Activated CD8-positive, alpha-beta T cell treated with anti-CD3 and anti-CD28 coated beads for 36 hours (primary cell): ENCODE measurements around the gene LRRC61. TPM values are rescaled to one million over a fixed set of nuclear protein-coding genes. Genes with fewer than 3 reads are reported as not detected.

Experiments used
- ATAC-seq: fragments of 200-7000 bp; cut with Tn5 transposase; one replicate; pipeline ENCODE4 v1.10.0; 2021; ENCODE audit warnings: mild to moderate bottlenecking, moderate library complexity
- CTCF ChIA-PET: fragments of 350-600 bp; sonication (Branson Sonifier 250); formaldehyde crosslinking; loops from one replicate; lab custom pipeline; 2021; ENCODE audit warnings: antibody characterized with exemption; lab: Charles Lee
- POLR2A ChIA-PET: fragments of 350-600 bp; sonication (Branson Sonifier 250); formaldehyde crosslinking; loops from one replicate; lab custom pipeline; 2021; ENCODE audit warnings: antibody characterized with exemption; lab: Charles Lee
- DNase-seq: peaks from one replicate; pipeline ENCODE4 v3.0.0-alpha.2; 2020
- H3K27ac Mint-ChIP-seq: one replicate; pipeline ENCODE4 v1.8.0; 2021; ENCODE audit warnings: mild to moderate bottlenecking, mixed read lengths
- H3K27me3 Mint-ChIP-seq: one replicate; pipeline ENCODE4 v1.8.0; 2021; ENCODE audit warnings: mixed read lengths
- H3K36me3 Mint-ChIP-seq: one replicate; pipeline ENCODE4 v1.8.0; 2021; ENCODE audit warnings: low read depth, mixed read lengths
- H3K4me1 Mint-ChIP-seq: one replicate; pipeline ENCODE4 v1.8.0; 2021; ENCODE audit warnings: low read depth, mixed read lengths
- H3K4me3 Mint-ChIP-seq: one replicate; pipeline ENCODE4 v1.8.0; 2021; ENCODE audit warnings: mild to moderate bottlenecking, moderate library complexity, mixed read lengths
- H3K9me3 Mint-ChIP-seq: one replicate; pipeline ENCODE4 v1.8.0; 2021; ENCODE audit warnings: mixed read lengths
- intact Hi-C: fragments of 100-400 bp; cut with micrococcal nuclease; formaldehyde crosslinking; loops from one replicate; pipeline ENCODE4 v1.10.0; 2022
- total RNA-seq, 2 experiments: library from RNA; stranded (reverse); gene quantifications; one replicate each; pipeline ENCODE4 v1.2.3, GENCODE V29; 2021
- TF ChIP-seq, protein P1 (sequence below): fragments of 200-600 bp; IDR thresholded peaks from one replicate; pipeline ENCODE4 v1.8.0; 2022; ENCODE audit warnings: antibody characterized with exemption, mild to moderate bottlenecking

Gene LRRC61
- total RNA-seq, 2 experiments from 2014 or later: 21.8 to 21.9 TPM

DNA sequence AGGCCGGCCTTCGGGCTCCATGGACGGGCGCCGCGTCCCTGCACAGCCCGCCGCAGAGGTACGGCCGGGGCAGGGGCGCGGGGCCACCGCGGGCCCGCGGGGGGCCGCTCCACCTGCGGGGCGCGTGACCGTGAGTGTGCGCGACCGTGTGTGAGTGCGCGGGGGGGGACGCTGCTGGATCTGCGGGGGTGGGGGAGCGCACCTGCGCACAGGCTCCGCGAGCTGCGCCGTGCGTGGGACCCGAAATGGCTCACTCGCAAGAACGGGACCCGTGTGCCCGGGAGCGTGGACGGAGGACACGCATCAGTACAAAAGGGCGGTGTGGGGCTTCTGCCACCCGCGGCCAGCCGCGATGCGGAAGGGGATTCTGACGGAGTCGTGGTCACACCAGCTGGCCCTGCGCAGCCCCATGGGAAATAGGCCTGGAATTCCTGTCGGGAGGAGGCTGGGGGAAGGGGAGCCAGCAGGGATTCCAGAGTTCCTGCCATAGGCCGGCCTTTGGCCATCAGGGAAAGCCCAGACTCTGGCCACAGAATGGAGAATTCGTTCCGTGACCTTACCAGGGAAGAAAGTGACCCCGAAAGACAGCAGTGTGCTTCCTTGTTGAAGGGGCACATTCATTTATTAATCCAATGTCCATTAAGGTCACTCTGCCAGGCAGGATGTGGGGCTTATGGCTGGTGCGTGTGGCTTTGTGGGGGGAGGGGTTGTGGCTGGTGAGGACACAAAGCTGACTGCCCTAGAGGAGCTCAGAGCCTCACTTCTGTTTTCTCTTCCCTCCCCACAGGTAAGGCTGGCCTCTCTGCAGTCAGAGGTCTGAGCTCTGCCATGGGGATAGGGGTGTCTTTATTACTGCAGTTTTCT, 46.0 kb downstream of the LRRC61 start:
- H3K4me1 Mint-ChIP-seq: peaks cover 59% of the 10 kb centered on the region
- intact Hi-C loops: no loop called here
- TF ChIP-seq, protein P1, sequence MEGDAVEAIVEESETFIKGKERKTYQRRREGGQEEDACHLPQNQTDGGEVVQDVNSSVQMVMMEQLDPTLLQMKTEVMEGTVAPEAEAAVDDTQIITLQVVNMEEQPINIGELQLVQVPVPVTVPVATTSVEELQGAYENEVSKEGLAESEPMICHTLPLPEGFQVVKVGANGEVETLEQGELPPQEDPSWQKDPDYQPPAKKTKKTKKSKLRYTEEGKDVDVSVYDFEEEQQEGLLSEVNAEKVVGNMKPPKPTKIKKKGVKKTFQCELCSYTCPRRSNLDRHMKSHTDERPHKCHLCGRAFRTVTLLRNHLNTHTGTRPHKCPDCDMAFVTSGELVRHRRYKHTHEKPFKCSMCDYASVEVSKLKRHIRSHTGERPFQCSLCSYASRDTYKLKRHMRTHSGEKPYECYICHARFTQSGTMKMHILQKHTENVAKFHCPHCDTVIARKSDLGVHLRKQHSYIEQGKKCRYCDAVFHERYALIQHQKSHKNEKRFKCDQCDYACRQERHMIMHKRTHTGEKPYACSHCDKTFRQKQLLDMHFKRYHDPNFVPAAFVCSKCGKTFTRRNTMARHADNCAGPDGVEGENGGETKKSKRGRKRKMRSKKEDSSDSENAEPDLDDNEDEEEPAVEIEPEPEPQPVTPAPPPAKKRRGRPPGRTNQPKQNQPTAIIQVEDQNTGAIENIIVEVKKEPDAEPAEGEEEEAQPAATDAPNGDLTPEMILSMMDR: no peak

DNA sequence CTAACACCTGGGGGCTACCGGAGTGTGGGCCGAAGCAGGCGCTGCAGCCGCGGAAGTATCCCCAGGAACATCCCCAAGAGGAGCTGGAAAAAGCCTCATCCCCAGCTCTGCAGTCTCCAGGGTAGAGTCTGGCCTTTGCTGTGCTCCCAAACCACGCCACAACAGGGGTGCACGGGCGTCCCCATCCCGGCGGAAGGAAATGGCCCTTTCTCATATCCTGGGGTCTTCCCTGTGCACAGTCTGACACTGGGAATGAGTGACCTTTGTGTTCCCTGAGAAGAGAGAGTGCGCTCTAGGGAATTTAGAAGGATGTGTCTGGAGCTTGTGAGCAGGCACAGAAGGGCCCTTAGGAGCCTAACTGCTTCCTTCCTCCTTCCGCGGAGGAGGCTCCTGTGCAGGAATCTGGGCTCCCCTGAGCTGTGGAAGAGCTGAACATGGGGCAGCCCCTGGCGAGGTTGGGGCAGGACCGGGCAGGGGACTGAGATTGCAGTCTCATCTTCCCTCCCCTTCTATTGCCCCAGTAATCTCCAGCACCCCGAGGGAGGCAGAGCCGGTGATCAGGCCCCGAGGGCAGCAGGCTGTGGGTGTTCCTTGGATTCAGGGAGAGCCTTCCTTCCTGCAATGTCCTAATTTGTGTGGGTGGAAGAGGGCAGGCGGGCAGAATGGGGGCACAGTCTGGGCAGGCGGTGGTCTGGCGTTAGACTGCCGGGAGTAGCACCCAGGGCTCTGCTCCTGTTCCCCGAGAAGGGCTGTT, 46.8 kb downstream of the LRRC61 start:
- no peaks in the 10 kb centered on the region for H3K27me3 Mint-ChIP-seq
- H3K9me3 Mint-ChIP-seq: no peaks in the 10 kb centered on the region
- POLR2A ChIA-PET: interaction anchor here (0.9 to 6.1 kb wide), 5 partner anchors 8 to 82 kb away, joined by 3 to 52 read pairs (median 19); partner anchors contain the start of genes ACTR3C, GIMAP8, LRRC61 and ZNF775
- CTCF ChIA-PET: interaction anchor here (1.1 to 3.8 kb wide), 3 partner anchors 8 to 45 kb away, joined by 3 to 23 read pairs (median 7); a partner anchor contains a TSS
- peak overlapping the region; percentile 97 for H3K27ac Mint-ChIP-seq
- H3K4me1 Mint-ChIP-seq: peaks cover 63% of the 10 kb centered on the region
- peak overlapping the region; percentile 97 for H3K4me3 Mint-ChIP-seq
- H3K36me3 Mint-ChIP-seq: peaks cover 27% of the 10 kb centered on the region
- no peak for DNase-seq
- TF ChIP-seq, protein P1: no peak
- ATAC-seq: no peak
- intact Hi-C loops: no loop called here

More for the DNA sequence above, 46.0 kb downstream of the LRRC61 start:
- peak overlapping the region; percentile 97 for H3K27ac Mint-ChIP-seq
- H3K9me3 Mint-ChIP-seq: no peaks in the 10 kb centered on the region
- H3K27me3 Mint-ChIP-seq: no peaks in the 10 kb centered on the region
- peak overlapping the region; percentile 97 for H3K4me3 Mint-ChIP-seq
- CTCF ChIA-PET: interaction anchor here (1.1 to 3.8 kb wide), 5 partner anchors 9 to 80 kb away, joined by 3 to 23 read pairs (median 5); a partner anchor contains a TSS
- DNase-seq (peak; percentile 63), ATAC-seq (peak; percentile 47)
- peaks cover 23% of the 10 kb centered on the region for H3K36me3 Mint-ChIP-seq
- POLR2A ChIA-PET: interaction anchor here (0.8 to 6.1 kb wide), 9 partner anchors 9 to 83 kb away, joined by 3 to 52 read pairs (median 10); partner anchors contain the start of genes ACTR3C, GIMAP8, LRRC61 and ZNF775

DNA sequence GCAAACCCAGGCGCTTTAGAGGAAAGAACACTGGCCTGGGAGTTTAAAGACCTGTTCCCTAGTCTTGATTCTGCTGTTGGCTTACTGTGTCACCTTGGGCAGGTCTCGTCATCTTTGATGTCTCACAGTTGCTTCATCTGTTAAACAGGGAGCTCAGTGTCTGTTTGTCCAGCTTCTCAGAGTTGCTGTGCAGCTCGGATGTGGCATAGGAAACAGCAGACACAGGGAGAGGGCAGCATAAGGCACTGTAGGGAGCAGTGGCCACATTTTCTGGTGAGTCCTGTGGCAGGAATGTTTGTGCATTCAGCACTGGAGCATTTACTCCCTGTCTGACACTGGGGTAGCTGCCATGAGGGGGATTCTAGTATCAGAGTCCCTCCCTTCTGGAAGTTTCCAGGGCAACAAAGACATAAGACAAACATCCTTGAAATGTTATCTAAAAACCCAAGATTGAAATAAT, 47.5 kb downstream of the LRRC61 start:
- H3K9me3 Mint-ChIP-seq: no peaks in the 10 kb centered on the region
- POLR2A ChIA-PET: interaction anchor here (1.0 to 6.1 kb wide), 4 partner anchors 17 to 81 kb away, joined by 3 to 52 read pairs (median 16); partner anchors contain the start of genes ACTR3C, GIMAP8 and LRRC61
- TF ChIP-seq, protein P1: no peak

DNA sequence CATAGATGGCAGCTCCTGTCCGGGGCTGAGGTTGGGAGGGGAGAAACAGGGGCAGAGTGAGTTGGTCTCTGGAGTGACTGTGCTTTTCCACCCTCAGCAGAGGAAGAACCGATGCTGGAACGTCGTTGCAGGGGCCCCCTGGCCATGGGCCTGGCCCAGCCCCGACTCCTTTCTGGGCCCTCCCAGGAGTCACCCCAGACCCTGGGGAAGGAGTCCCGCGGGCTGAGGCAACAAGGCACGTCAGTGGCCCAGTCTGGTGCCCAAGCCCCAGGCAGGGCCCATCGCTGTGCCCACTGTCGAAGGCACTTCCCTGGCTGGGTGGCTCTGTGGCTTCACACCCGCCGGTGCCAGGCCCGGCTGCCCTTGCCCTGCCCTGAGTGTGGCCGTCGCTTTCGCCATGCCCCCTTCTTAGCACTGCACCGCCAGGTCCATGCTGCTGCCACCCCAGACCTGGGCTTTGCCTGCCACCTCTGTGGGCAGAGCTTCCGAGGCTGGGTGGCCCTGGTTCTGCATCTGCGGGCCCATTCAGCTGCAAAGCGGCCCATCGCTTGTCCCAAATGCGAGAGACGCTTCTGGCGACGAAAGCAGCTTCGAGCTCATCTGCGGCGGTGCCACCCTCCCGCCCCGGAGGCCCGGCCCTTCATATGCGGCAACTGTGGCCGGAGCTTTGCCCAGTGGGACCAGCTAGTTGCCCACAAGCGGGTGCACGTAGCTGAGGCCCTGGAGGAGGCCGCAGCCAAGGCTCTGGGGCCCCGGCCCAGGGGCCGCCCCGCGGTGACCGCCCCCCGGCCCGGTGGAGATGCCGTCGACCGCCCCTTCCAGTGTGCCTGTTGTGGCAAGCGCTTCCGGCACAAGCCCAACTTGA, 48.2 kb downstream of the LRRC61 start:
- CTCF ChIA-PET: interaction anchor here (1.5 to 3.8 kb wide), 2 partner anchors 15 to 34 kb away, joined by 4 to 23 read pairs; a partner anchor contains a TSS
- intact Hi-C loops: no loop called here

More for the DNA sequence above, 47.5 kb downstream of the LRRC61 start:
- peaks cover 29% of the 10 kb centered on the region for H3K36me3 Mint-ChIP-seq
- intact Hi-C loops: no loop called here
- H3K4me3 Mint-ChIP-seq: peak overlapping the region; percentile 97
- no peaks in the 10 kb centered on the region for H3K27me3 Mint-ChIP-seq
- CTCF ChIA-PET: interaction anchor here (1.5 to 3.8 kb wide), 2 partner anchors 14 to 35 kb away, joined by 4 to 23 read pairs; a partner anchor contains a TSS
- no peak for DNase-seq
- H3K4me1 Mint-ChIP-seq: peaks cover 61% of the 10 kb centered on the region
- peak overlapping the region; percentile 97 for H3K27ac Mint-ChIP-seq
- ATAC-seq: no peak

More for the DNA sequence above, 48.2 kb downstream of the LRRC61 start:
- no peak overlapping the region for H3K4me3 Mint-ChIP-seq
- peaks cover 31% of the 10 kb centered on the region for H3K36me3 Mint-ChIP-seq
- POLR2A ChIA-PET: interaction anchor here (1.0 to 6.1 kb wide), 3 partner anchors 18 to 80 kb away, joined by 3 to 52 read pairs (median 13); partner anchors contain the start of gene GIMAP8
- H3K27me3 Mint-ChIP-seq: no peaks in the 10 kb centered on the region
- TF ChIP-seq, protein P1: no peak
- no peak for DNase-seq
- peaks cover 61% of the 10 kb centered on the region for H3K4me1 Mint-ChIP-seq
- no peaks in the 10 kb centered on the region for H3K9me3 Mint-ChIP-seq
- H3K27ac Mint-ChIP-seq: peak overlapping the region; percentile 97
- no peak for ATAC-seq
